Heart left ventricle (tissue), 16 donors: ENCODE measurements around the gene SORBS2. TPM values are rescaled to one million over a fixed set of nuclear protein-coding genes. Genes with fewer than 3 reads are reported as not detected.

ENCODE experiments used
- ATAC-seq, 4 donors: fragments of 200-7000 bp; cut with Tn5 transposase; one replicate each; pipeline ENCODE4 v1.9.1; 2020 to 2022; ENCODE audit warnings: moderate library complexity in 4 of 4, mild to moderate bottlenecking in 3 of 4, moderate number of reproducible peaks in 1 of 4
- DNase-seq, 5 donors: peaks; one replicate each; pipeline ENCODE4 v3.0.0-alpha.2; 2020
- H3K27ac ChIP-seq, 12 donors: fragments of 200-600 bp; sonication (generic) in 4 of 12; one replicate each; pipeline versions ENCODE4 v1.5.0 to v1.8.0; 2016 to 2022; ENCODE audit warnings: mild to moderate bottlenecking in 2 of 12
- H3K27me3 ChIP-seq, 9 donors: fragments of 200-600 bp; sonication (generic) in 2 of 9; one replicate each; pipeline versions ENCODE4 v1.5.1 to v1.8.0; 2016 to 2022; ENCODE audit warnings: mild to moderate bottlenecking in 3 of 9
- H3K36me3 ChIP-seq, 9 donors: fragments of 200-600 bp; sonication (generic) in 2 of 9; one replicate each; pipeline versions ENCODE4 v1.5.0 to v1.8.0; 2018 to 2022; ENCODE audit warnings: mild to moderate bottlenecking in 2 of 9
- H3K4me1 ChIP-seq, 12 donors: fragments of 200-600 bp; sonication (generic) in 4 of 12; one replicate each; pipeline versions ENCODE4 v1.5.0 to v1.8.0; 2016 to 2022; ENCODE audit warnings: mild to moderate bottlenecking in 3 of 12
- H3K4me3 ChIP-seq, 12 donors: fragments of 200-600 bp; sonication (generic) in 4 of 12; one replicate each; pipeline versions ENCODE4 v1.5.0 to v1.8.0; 2017 to 2022; ENCODE audit warnings: mild to moderate bottlenecking in 9 of 12, moderate library complexity in 4 of 12
- H3K9me3 ChIP-seq, 12 donors: fragments of 200-600 bp; sonication (generic) in 4 of 12; one replicate each; pipeline versions ENCODE4 v1.5.0 to v1.8.0; 2016 to 2022; ENCODE audit warnings: mild to moderate bottlenecking in 1 of 12
- CTCF ChIP-seq, 12 donors: fragments of 200-600 bp; sonication (generic) in 4 of 12; IDR thresholded peaks; one replicate each; pipeline versions ENCODE4 v1.5.0 to v1.8.0; 2018 to 2022; ENCODE audit warnings: antibody characterized with exemption in 12 of 12, mild to moderate bottlenecking in 5 of 12
- POLR2A ChIP-seq, 2 donors: fragments of 450-650 bp; IDR thresholded peaks; one replicate each; pipeline ENCODE4 v1.6.1; 2017; ENCODE audit warnings: antibody characterized with exemption in 2 of 2, mild to moderate bottlenecking in 2 of 2, moderate library complexity in 2 of 2
- WGBS, 4 donors: extraction: QIAGEN DNeasy Blood & Tissue Kit in 2 of 4; methylation state at CpG; one replicate each; pipeline versions ENCODE4 v1.1.5 to v1.1.7; 2013 to 2018; 5-methylcytosine and 5-hydroxymethylcytosine counted together
- intact Hi-C, 10 donors: fragments of 100-400 bp; cut with DNase I; formaldehyde crosslinking; loops; one replicate each; pipeline versions ENCODE4 v1.11.1 to v1.14.2; 2022
- polyA plus RNA-seq, 2 donors: library from polyadenylated mRNA; stranded (reverse); fragments of 200-250 nt; gene quantifications; one replicate each; pipeline ENCODE4 v1.2.3, GENCODE V29; 2013
- total RNA-seq, 9 donors: library from RNA; depleted of rRNA in 2 of 9; stranded (reverse); fragments of >200 nt in 2 of 9; fragmentation: NEBNext Ultra II Directional in 3 of 9; extraction: Animal tissue kit (Norgen Biotek cat#: 25700) in 3 of 9; gene quantifications; one replicate each; pipeline versions ENCODE4 v1.1.0 to v1.2.4, GENCODE V29; 2016 to 2023
- donor health status: ischemic (EF 13 %, LVEDD 7.1; RV severe dilation, severe dysfunction).
- donor health status: healthy with polysubstance abuse.
- donor health status: DM: no; HTN: yes; CAD: no.
- donor health status: DM: no; HTN: no; CAD: no.
- donor health status: ischemic (EF 25% LVEDD 6.9; RV normal size, moderate dysfunction).
- donor health status: ischemic (EF 25% LVEDD 5.7; RV mildly dilated, moderate dysfunction).
- donor health status: healthy.
- donor health status: DM: yes; HTN: yes; CAD: no.
- donor health status: ischemic (EF 35%, LVEDD 5.7; RV mildly dilated, moderate dysfunction).
- donor health status: nonischemic (EF 11% LVEDD 7.7; RV severe dilation, severe dysfunction).
- donor health status: DM: yes; HTN: yes; CAD: no.
- donor health status: PGD.
- donor health status: ischemic (EF 29% LVEDD 5.4; RV normal size, mild dysfunction).
- donor health status: nonischemic (EF 23%, LVEDD 6.1; RV moderate dilation, normal function).

The SORBS2 gene
- total and polyA plus RNA-seq, 11 donors, result 254 to 2,158 (median 1,369) TPM

- 78 to 85% (median 84%) methylated on average over 46 of the region's 46 CpGs for WGBS, 4 donors
- Histone ChIP-seq H3K36me3 (peaks cover 0 to 99% (median 59%) of the 10 kb centered on the region in 9 donors), H3K27me3 (no peaks in the 10 kb centered on the region), H3K4me3 (no peak overlapping the region), H3K27ac (peak overlapping the region in 1 of 12 donors; percentile 9), H3K9me3 (no peaks in the 10 kb centered on the region), H3K4me1 (peaks cover 0 to 30% (median 0%) of the 10 kb centered on the region in 12 donors)
- TF ChIP-seq CTCF (IDR thresholded peaks at IDR 0.05), result no peak
- no peak for TF ChIP-seq POLR2A (IDR thresholded peaks at IDR 0.05)
- DNase-seq (no peak), ATAC-seq (peak; percentile 32 to 51 (median 48))
- intact Hi-C loops, result no loop called here
Measured at GRCh38 chr4:185623444-185624258, 188.3 kb downstream of the SORBS2 start.

DNA sequence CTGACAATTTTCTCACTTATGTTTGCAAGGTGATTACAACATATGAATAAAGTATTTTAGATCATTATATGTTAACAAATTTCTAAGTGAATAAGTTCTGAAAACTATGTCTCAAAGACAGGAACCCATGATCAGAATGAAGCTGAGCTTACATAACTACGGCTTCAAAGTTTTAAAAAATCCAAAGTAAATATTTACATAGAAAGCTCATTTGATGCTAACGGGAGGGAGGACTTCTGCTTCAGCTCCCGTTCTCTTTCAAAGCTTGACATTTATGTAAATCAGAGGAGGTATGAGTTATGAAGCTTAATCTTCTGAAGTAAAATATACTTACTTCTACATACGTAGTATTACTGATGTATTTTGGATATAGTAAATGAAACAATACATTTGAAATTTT is 203.8 kb downstream of the SORBS2 start:
- WGBS, 4 donors, result 58 to 81% (median 70%) methylated on average over 4 of the region's 4 CpGs
- TF ChIP-seq CTCF (IDR thresholded peaks at IDR 0.05) (no peak), POLR2A (IDR thresholded peaks at IDR 0.05) (no peak)
- no peak for ATAC-seq

GRCh38 chr4:185602397-185602796 is 209.6 kb downstream of the SORBS2 start:
- H3K4me1 ChIP-seq, result peaks cover 0 to 38% (median 20%) of the 10 kb centered on the region in 12 donors
- peaks cover 0 to 78% (median 24%) of the 10 kb centered on the region in 9 donors for H3K36me3 ChIP-seq
- no peak for TF ChIP-seq CTCF (IDR thresholded peaks at IDR 0.05)

More for the DNA sequence above, 203.8 kb downstream of the SORBS2 start:
- Histone ChIP-seq H3K27ac (peak overlapping the region in 1 of 12 donors; percentile 63), H3K9me3 (no peaks in the 10 kb centered on the region), H3K4me3 (no peak overlapping the region), H3K4me1 (peaks cover 0 to 5% (median 0%) of the 10 kb centered on the region in 12 donors), H3K27me3 (no peaks in the 10 kb centered on the region), H3K36me3 (peaks cover 0 to 99% (median 58%) of the 10 kb centered on the region in 9 donors)
- intact Hi-C loops, result no loop called here
- no peak for DNase-seq

DNA sequence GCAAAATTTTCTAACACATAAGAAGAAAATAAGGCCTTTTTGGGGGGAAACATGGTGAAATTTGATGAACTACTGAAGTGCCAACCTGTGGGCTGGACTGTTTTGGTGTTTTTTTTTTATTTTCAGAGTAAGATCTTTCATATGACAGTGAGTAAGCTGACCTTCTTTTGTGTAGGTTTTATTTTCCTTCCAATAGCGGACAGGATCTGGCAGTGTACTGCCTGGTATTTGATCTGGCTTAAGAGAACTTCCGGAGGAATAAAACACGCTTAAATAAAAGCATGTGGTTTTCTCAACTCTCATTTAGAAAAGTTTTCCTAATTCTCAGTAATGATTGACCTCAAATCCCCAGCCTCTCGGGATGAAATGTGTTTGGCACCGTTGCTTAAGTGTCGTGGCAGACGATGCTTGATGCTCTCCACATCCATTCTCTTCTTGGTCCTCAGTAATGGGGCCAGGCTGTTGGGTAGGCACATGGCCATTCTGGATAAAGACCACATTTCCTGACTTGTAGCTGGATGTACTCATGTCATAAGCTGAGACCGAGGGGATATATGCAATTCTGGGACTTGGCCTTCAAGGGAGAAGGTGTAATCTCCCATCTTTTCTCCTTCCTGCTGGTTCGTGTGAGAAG is 211.1 kb downstream of the SORBS2 start:
- DNase-seq (no peak), ATAC-seq (peak in 1 of 4 donors; percentile 3)
- peaks cover 0 to 63% (median 13%) of the 10 kb centered on the region in 9 donors for H3K36me3 ChIP-seq
- peaks cover 0 to 42% (median 20%) of the 10 kb centered on the region in 12 donors for H3K4me1 ChIP-seq
- TF ChIP-seq POLR2A (IDR thresholded peaks at IDR 0.05) (no peak), CTCF (IDR thresholded peaks at IDR 0.05) (no peak)
- H3K9me3 ChIP-seq, result no peaks in the 10 kb centered on the region
- WGBS, 4 donors, result 68 to 76% (median 73%) methylated on average over 9 of the region's 9 CpGs
- no peak overlapping the region for H3K4me3 ChIP-seq
- intact Hi-C loops, result loop anchor here in 1 of 10 donors (5.0 kb wide), 1 partner anchor 294 kb away; no protein-coding TSS in a partner anchor
- H3K27ac ChIP-seq, result peak overlapping the region in 3 of 12 donors; percentile 49 to 79 (median 68)
- no peaks in the 10 kb centered on the region for H3K27me3 ChIP-seq

More at GRCh38 chr4:185602397-185602796, 209.6 kb downstream of the SORBS2 start:
- ATAC-seq, result no peak
- H3K27ac ChIP-seq, result peak overlapping the region in 2 of 12 donors; percentile 1 to 79
- no peaks in the 10 kb centered on the region for H3K9me3 ChIP-seq
- H3K27me3 ChIP-seq, result no peaks in the 10 kb centered on the region
- intact Hi-C loops, result loop anchor here in 1 of 10 donors (5.0 kb wide), 1 partner anchor 295 kb away; no protein-coding TSS in a partner anchor
- 86 to 91% (median 88%) methylated on average over 3 of the region's 3 CpGs for WGBS, 4 donors
- no peak for DNase-seq
- H3K4me3 ChIP-seq, result no peak overlapping the region
